T-cell (primary cell): Measurements from ENCODE around the gene HDGFL2. TPM values are rescaled to one million over a fixed set of nuclear protein-coding genes. Genes with fewer than 3 reads are reported as not detected.
A peak's percentile ranks its signal among the peaks of the same experiment; 100 is the strongest.

Source experiments
- ATAC-seq, 4 experiments: fragments of 200-7000 bp in 3 of 4; fragments of 150-1000 bp in 1 of 4; cut with Tn5 transposase; replicated peaks in 1 of 4; 1 replicate in 3 of 4; 2 replicates in 1 of 4; pipeline ENCODE4 v1.10.0; 2021; ENCODE audit warnings: moderate library complexity in 3 of 4, mild to moderate bottlenecking in 2 of 4, moderate number of reproducible peaks in 1 of 4
- CTCF ChIA-PET, 2 donors: fragments of 300-600 bp; sonication (Branson Sonifier 250); formaldehyde crosslinking; loops; one replicate each; lab custom pipeline; 2022; ENCODE audit warnings: antibody characterized with exemption in 2 of 2; lab: Charles Lee
- POLR2A ChIA-PET, 2 donors: fragments of 300-600 bp; sonication (Branson Sonifier 250); formaldehyde crosslinking; loops; one replicate each; lab custom pipeline; 2022; ENCODE audit warnings: antibody characterized with exemption in 2 of 2; lab: Charles Lee
- DNase-seq, 35 experiments: peaks; one replicate each; pipeline versions ENCODE4 v3.0.0 to v3.0.0-alpha.2; 2013 to 2023
- H3K27ac ChIP-seq: one replicate; pipeline ENCODE4 v1.5.1; 2013; ENCODE audit warnings: low read length
- H3K27me3 ChIP-seq, 2 experiments: replicated peaks in 1 of 2; 1 replicate in 1 of 2; 2 replicates in 1 of 2; pipeline versions ENCODE4 v1.6.1 to v1.7.0; 2013; ENCODE audit warnings: low read length in 1 of 2, mixed read lengths in 1 of 2; ENCODE audit not compliant: control insufficient read depth in 2 of 2, insufficient read depth in 2 of 2; ENCODE audit errors: extremely low read depth in 1 of 2
- H3K36me3 ChIP-seq, 2 donors: 1 replicate in 1 of 2; 2 replicates in 1 of 2; pipeline versions ENCODE4 v1.6.1 to v1.7.0; 2013; ENCODE audit warnings: low read length in 1 of 2; ENCODE audit not compliant: control insufficient read depth in 2 of 2, insufficient read depth in 1 of 2; ENCODE audit errors: extremely low read depth in 1 of 2
- H3K4me1 ChIP-seq, 2 experiments: 1 replicate in 1 of 2; 2 replicates in 1 of 2; pipeline versions ENCODE4 v1.6.1 to v1.7.0; 2013; ENCODE audit warnings: low read length in 2 of 2, mixed read lengths in 1 of 2; ENCODE audit not compliant: insufficient read depth in 2 of 2, control insufficient read depth in 1 of 2; ENCODE audit errors: extremely low read depth in 1 of 2
- H3K4me3 ChIP-seq, 2 donors: 1 replicate in 1 of 2; 2 replicates in 1 of 2; pipeline versions ENCODE4 v1.5.1 to v1.7.0; 2013; ENCODE audit warnings: mild to moderate bottlenecking in 2 of 2, low read length in 1 of 2, moderate library complexity in 1 of 2; ENCODE audit not compliant: control insufficient read depth in 1 of 2; ENCODE audit errors: extremely low read depth in 1 of 2
- H3K9me3 ChIP-seq: 2 replicates; pipeline ENCODE4 v1.7.0; 2013
- H3K27ac Mint-ChIP-seq, 2 donors: one replicate each; pipeline ENCODE4 v1.8.0; 2020 to 2021; ENCODE audit warnings: mild to moderate bottlenecking in 2 of 2, mixed read lengths in 2 of 2
- H3K27me3 Mint-ChIP-seq, 2 donors: one replicate each; pipeline ENCODE4 v1.8.0; 2021 to 2022; ENCODE audit warnings: mixed read lengths in 2 of 2
- H3K36me3 Mint-ChIP-seq: one replicate; pipeline ENCODE4 v1.8.0; 2021; ENCODE audit warnings: mixed read lengths
- H3K4me1 Mint-ChIP-seq, 3 donors: one replicate each; pipeline ENCODE4 v1.8.0; 2020 to 2022; ENCODE audit warnings: mixed read lengths in 3 of 3, mild to moderate bottlenecking in 1 of 3
- H3K4me3 Mint-ChIP-seq, 3 donors: one replicate each; pipeline ENCODE4 v1.8.0; 2020 to 2022; ENCODE audit warnings: mild to moderate bottlenecking in 3 of 3, mixed read lengths in 3 of 3, moderate library complexity in 3 of 3
- H3K9me3 Mint-ChIP-seq, 3 donors: one replicate each; pipeline ENCODE4 v1.8.0; 2020 to 2022; ENCODE audit warnings: mixed read lengths in 3 of 3
- WGBS: methylation state at CpG from one replicate; pipeline ENCODE4 v1.1.5; 2013; ENCODE audit warnings: missing lambda C conversion rate; ENCODE audit not compliant: insufficient coverage; 5-methylcytosine and 5-hydroxymethylcytosine counted together
- total RNA-seq, 35 experiments: library from RNA in 6 of 35; stranded (reverse) in 6 of 35; fragments of 120-200 nt in 1 of 35; gene quantifications; one replicate each; pipeline versions ENCODE4 v1.2.1 to v1.2.4 and lab custom pipeline; 2013 to 2026

HDGFL2 gene
- total RNA-seq, 5 donors from 2014 or later (not counting 1 experiment from before 2014, with no cell fraction given), result 24.9 to 41.8 (median 39.4) TPM

- Histone ChIP-seq H3K27ac (no peak within 1 kb of the TSS), H3K4me1 (no peaks in the 10 kb centered on the region), H3K36me3 (no peaks in the 10 kb centered on the region), H3K9me3 (no peaks in the 10 kb centered on the region), H3K4me3 (no peak within 1 kb of the TSS), H3K27me3 (peaks cover 0 to 39% of the 10 kb centered on the region in 2 experiments)
- ATAC-seq (no peak), DNase-seq (no peak)
- peak within 1 kb of the TSS in 1 of 2 donors; percentile 65 for H3K27ac Mint-ChIP-seq
- H3K4me1 Mint-ChIP-seq, result no peaks in the 10 kb centered on the region
- POLR2A ChIA-PET, result no interaction called here
- WGBS, result 80% methylated on average over 34 of the region's 34 CpGs
- H3K4me3 Mint-ChIP-seq, result no peak within 1 kb of the TSS
- no peaks in the 10 kb centered on the region for H3K36me3 Mint-ChIP-seq
- H3K27me3 Mint-ChIP-seq, result peaks cover 0 to 17% of the 10 kb centered on the region in 2 donors
- CTCF ChIA-PET, result no interaction called here
- no peaks in the 10 kb centered on the region for H3K9me3 Mint-ChIP-seq
These were observed 46.5 kb downstream of the HDGFL2 start, which contains the start of gene PLIN4 for GRCh38 chr19:4518345-4519171. TSS of gene PLIN4 (minus strand) at chr19:4518486. CDS start at chr19:4518272, 214 bp downstream.

- no peak overlapping the region for H3K4me3 Mint-ChIP-seq
- ATAC-seq (no peak), DNase-seq (no peak)
- H3K4me1 Mint-ChIP-seq, result no peaks in the 10 kb centered on the region
- Histone ChIP-seq H3K4me1 (no peaks in the 10 kb centered on the region), H3K9me3 (no peaks in the 10 kb centered on the region), H3K27me3 (peaks cover 0 to 42% of the 10 kb centered on the region in 2 experiments), H3K36me3 (no peaks in the 10 kb centered on the region), H3K27ac (no peak overlapping the region), H3K4me3 (no peak overlapping the region)
- H3K36me3 Mint-ChIP-seq, result no peaks in the 10 kb centered on the region
- H3K27me3 Mint-ChIP-seq, result peaks cover 0 to 17% of the 10 kb centered on the region in 2 donors
- H3K27ac Mint-ChIP-seq, result no peak overlapping the region
- 100% methylated on average over 3 of the region's 6 CpGs for WGBS
- ChIA-PET POLR2A (no interaction called here), CTCF (no interaction called here)
- no peaks in the 10 kb centered on the region for H3K9me3 Mint-ChIP-seq
These were observed 47.0 kb downstream of the HDGFL2 start for GRCh38 chr19:4519172-4519496.

GRCh38 chr19:4519521-4520277 is 47.6 kb downstream of the HDGFL2 start:
- Histone ChIP-seq H3K4me1 (no peaks in the 10 kb centered on the region), H3K27me3 (peaks cover 0 to 42% of the 10 kb centered on the region in 2 experiments), H3K36me3 (no peaks in the 10 kb centered on the region), H3K4me3 (no peak overlapping the region), H3K9me3 (no peaks in the 10 kb centered on the region), H3K27ac (no peak overlapping the region)
- no peaks in the 10 kb centered on the region for H3K4me1 Mint-ChIP-seq
- no peak overlapping the region for H3K27ac Mint-ChIP-seq
- H3K36me3 Mint-ChIP-seq, result no peaks in the 10 kb centered on the region
- no peak overlapping the region for H3K4me3 Mint-ChIP-seq
- ATAC-seq (no peak), DNase-seq (no peak)
- 76% methylated on average over 5 of the region's 9 CpGs for WGBS
- no peaks in the 10 kb centered on the region for H3K9me3 Mint-ChIP-seq
- H3K27me3 Mint-ChIP-seq, result peaks cover 0 to 17% of the 10 kb centered on the region in 2 donors
- POLR2A ChIA-PET, result no interaction called here
- CTCF ChIA-PET, result no interaction called here

DNA sequence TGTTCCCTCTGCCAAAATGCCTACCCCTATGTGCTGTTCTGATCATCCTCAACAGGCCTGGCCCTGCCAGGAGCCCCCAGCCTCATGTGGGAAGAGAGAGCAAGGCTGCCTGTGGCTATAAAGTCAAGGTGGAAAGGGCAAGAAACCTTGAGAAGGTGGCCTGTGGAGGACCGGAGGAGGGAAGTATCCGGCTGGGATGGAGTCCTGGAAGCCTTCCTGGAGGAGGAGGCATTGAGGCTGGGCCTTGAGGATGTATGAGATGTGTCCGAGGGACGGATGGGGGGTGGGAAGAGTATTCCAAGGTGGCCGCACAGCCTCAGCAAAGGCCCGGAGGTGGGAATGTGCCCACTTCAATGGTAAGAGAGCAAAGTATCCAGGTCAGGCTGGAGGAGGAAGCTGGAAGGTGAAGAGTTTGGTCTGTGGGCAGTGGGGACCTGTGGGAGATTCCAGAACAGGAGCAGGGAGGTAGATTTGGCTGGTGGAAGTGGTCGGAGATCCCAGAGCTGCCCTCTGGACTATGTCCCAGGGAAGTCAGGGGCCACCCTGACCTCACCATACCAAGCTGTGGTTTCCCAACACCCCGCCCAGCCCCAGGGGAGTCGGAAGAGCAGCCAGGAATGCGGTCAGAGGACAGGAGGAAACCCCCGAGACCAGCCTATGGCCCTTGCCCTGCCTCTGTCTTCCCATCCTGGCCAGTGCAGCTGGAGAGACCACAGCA is 49.2 kb downstream of the HDGFL2 start:
- no peaks in the 10 kb centered on the region for H3K4me1 ChIP-seq
- H3K36me3 ChIP-seq, result no peaks in the 10 kb centered on the region
- Mint-ChIP-seq H3K27me3 (peaks cover 0 to 17% of the 10 kb centered on the region in 2 donors), H3K4me1 (peaks cover 0 to 6% (median 0%) of the 10 kb centered on the region in 3 donors), H3K9me3 (no peaks in the 10 kb centered on the region), H3K36me3 (no peaks in the 10 kb centered on the region), H3K4me3 (no peak overlapping the region), H3K27ac (no peak overlapping the region)
- no peak overlapping the region for H3K27ac ChIP-seq
- peaks cover 0 to 42% of the 10 kb centered on the region in 2 experiments for H3K27me3 ChIP-seq
- POLR2A ChIA-PET, result no interaction called here
- no peak overlapping the region for H3K4me3 ChIP-seq
- no peaks in the 10 kb centered on the region for H3K9me3 ChIP-seq
- DNase-seq (no peak), ATAC-seq (no peak)
- WGBS, result 85% methylated on average over 8 of the region's 11 CpGs
- CTCF ChIA-PET, result interaction anchor here in 1 of 2 donors (0.5 to 0.6 kb wide), 2 partner anchors 44 to 469 kb away, joined by 3 to 4 read pairs; no protein-coding TSS in a partner anchor

- ChIA-PET CTCF (interaction anchor here in 1 of 2 donors (0.5 to 0.6 kb wide), 2 partner anchors 43 to 468 kb away, joined by 3 to 4 read pairs; no protein-coding TSS in a partner anchor), POLR2A (no interaction called here)
- H3K4me1 Mint-ChIP-seq, result peaks cover 0 to 6% (median 0%) of the 10 kb centered on the region in 3 donors
- peaks cover 0 to 17% of the 10 kb centered on the region in 2 donors for H3K27me3 Mint-ChIP-seq
- H3K27ac Mint-ChIP-seq, result no peak overlapping the region
- H3K4me3 ChIP-seq, result no peak overlapping the region
- H3K27ac ChIP-seq, result no peak overlapping the region
- H3K9me3 Mint-ChIP-seq, result no peaks in the 10 kb centered on the region
- H3K4me3 Mint-ChIP-seq, result no peak overlapping the region
- no peaks in the 10 kb centered on the region for H3K4me1 ChIP-seq
- 69% methylated on average over 2 of the region's 5 CpGs for WGBS
- H3K36me3 ChIP-seq, result no peaks in the 10 kb centered on the region
- ATAC-seq (no peak), DNase-seq (no peak)
- peaks cover 0 to 39% of the 10 kb centered on the region in 2 experiments for H3K27me3 ChIP-seq
- H3K9me3 ChIP-seq, result no peaks in the 10 kb centered on the region
- no peaks in the 10 kb centered on the region for H3K36me3 Mint-ChIP-seq
These were observed 49.8 kb downstream of the HDGFL2 start for GRCh38 chr19:4521888-4522242.
